ENCODE measurements around the gene PFKFB3.

DNA sequence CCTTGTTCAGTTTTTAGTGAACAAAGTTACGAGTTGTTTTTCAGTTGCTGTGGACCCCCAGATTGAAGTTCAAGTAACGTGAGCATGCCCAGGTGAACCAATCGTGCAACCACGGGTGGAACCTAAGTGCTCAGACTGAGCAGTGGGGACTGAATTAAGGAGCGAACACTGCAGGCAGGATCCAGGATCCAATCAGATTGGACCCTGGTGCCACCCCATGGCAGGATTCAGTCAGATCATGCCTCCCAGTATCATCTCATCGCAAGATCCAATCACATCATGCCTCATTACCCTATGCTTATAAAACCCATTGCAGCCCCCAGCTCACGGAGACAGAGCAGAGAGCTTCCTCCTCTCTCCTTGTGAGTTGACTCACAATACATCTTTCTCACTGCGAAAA, 80.9 kb downstream of the PFKFB3 start:
- TF ChIP-seq ZNF713 (CRISPR knock-in tag; IDR thresholded peaks at IDR 0.05): no peak
- no peak for TF ChIP-seq ELF4 (CRISPR knock-in tag; IDR thresholded peaks at IDR 0.05; ENCODE audit: borderline replicate concordance)
- no peak for TF ChIP-seq CTCF (CRISPR knock-in tag; IDR thresholded peaks at IDR 0.05)
